Daoy (cell line): ENCODE measurements around the gene CEP78. TPM values are rescaled to one million over a fixed set of nuclear protein-coding genes. Genes with fewer than 3 reads are reported as not detected.

Experiments used
- DNase-seq: peaks from one replicate; pipeline ENCODE4 v3.0.0-alpha.2; 2015; ENCODE audit warnings: low read depth
- total RNA-seq: library from RNA; depleted of rRNA; stranded (reverse); fragments of >200 nt; shearing (Covaris generic); gene quantifications from 2 replicates; pipeline ENCODE4 v1.2.3, GENCODE V29; 2014

CEP78 gene
- total RNA-seq, 1 experiment from 2014 or later, result 47.8 TPM

DNA sequence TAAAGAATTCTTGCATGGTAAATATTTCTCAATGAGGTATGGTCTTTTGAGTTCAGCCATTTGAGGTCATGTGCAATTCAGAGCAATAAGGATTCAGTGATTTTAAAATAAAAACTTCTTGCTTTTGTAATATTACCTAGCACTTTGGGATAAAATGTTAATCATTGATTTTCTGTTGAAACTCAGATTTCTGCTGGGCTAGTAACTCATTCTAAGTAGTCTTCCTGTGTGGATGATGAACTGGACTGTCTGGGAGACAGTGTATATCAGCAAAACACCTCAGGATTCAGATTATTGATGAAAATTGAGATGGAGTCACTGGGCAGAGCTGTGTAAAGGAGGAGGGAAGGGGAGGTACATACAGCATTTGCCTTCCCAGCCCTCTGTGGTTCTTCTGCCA, 50.2 kb downstream of the CEP78 start:
- DNase-seq, result no peak

DNA sequence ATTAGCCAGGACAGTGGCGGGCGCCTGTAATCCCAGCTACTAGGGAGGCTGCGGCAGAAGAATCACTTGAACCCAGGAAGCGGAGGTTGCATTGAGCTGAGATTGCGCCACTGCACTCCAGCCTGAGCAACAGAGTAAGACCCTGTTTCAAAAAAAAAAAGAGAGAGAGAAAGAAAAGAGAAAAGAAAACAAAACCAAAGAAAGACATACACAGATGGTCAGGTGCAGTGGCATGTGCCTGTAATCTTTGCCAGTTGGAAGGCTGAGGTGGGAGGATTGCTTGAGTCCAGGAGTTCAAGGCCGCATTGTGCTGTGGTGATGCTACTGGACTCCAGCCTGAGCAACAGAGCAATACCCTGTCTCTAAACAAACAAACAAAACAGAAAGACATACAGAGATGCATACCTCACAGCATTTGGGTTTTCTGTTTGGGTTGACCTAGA, 51.1 kb downstream of the CEP78 start:
- DNase-seq, result no peak

DNA sequence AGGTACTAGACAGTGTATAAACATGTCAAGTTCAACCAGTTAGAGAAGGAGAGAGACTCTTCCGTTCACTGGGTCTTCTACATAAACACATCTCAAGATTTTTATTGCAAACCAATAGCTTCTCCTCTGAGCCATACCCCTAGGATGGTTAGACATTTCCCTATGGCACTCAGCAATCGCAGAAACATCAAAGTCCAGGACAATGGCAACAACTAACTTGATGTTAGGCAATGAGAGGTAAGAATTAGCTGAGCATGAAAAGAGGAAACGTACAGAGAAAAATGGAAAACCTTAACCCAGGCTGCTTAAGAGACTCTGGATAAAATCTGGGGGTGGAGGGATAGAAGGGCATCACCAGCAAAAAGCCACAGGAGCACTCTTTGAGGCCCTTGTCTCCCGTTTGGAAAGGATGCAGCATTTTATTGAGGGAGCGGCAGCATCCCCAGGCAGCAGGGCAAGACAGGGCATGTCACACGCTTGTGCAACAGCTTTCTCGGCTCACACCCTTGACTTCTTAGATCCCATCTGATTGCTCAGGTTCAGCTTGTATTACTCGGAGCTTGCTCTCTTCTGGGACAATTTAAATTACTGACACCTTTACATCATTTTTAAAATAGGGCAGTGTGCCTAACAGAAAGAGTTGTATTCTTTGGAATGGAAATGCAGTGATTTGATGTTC, 52.5 kb downstream of the CEP78 start:
- DNase-seq, result no peak

DNA sequence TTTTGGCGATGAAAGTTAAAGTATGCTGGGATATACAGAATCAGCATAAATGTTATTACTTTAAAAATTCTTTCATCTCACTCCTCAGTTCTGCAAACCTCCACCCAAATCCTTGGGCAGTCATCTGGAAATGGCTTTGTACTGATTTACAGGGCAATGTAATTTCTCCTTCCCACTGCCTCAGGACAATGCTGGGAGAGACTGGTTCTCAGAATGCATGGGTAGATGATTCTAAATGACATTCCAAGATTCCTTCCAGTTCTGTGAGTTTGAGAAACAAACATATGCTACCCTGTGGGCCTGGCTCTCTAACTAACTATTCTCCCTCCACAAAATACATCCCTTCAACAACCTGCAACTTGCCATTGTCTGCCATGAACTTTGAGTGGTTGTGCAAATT, 53.6 kb downstream of the CEP78 start:
- DNase-seq, result no peak

DNA sequence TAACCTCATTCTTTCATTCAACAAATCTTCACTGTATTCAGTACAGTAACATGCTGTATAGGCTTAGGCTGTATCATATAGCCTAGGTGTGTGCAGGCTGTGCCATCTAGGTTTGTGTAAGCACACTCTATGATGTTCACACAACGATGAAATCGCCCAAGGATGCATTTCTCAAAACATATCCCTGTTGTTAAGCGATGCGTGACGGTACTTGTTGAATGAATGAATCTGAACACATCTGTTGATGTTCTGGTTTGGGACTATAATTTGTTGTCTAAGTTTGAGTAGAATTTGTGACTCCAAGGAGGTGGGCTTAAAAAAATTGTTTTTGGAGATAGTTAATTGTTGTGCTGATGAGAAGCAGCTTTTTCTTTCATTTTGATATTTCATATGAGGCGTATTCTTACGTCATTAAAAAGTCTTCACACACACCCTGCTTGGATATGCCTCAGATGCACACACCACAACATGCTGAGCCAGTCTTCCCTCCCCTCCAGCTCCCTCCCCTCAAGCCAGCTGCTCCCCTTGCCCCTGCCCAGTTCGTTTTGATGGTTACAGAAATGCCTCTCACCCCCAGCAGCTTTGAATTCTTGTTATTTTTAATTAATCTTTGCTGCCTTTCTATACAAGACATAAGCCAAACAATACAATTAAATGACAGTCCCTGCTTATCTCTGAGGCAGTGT, 55.5 kb downstream of the CEP78 start:
- no peak for DNase-seq

DNA sequence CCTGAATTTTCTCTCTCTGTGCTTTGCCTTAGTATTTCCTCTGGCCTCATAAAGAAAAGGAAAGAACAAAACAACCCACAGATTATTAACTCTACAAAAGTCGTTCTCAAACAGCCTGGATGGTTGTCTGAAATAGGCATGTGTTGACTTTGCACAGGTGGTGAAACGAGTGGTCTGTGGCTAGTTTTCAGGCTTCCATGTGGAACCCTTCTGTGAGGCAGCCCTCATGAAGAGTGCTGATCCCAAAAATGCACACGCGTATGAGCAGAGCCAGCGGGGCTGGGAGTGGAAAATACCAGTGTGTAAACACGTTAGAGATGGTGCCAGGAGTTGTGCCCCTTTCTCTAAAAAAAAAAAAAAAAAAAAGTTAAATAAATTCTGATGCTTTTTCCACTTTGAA, 56.2 kb downstream of the CEP78 start:
- no peak for DNase-seq

DNA sequence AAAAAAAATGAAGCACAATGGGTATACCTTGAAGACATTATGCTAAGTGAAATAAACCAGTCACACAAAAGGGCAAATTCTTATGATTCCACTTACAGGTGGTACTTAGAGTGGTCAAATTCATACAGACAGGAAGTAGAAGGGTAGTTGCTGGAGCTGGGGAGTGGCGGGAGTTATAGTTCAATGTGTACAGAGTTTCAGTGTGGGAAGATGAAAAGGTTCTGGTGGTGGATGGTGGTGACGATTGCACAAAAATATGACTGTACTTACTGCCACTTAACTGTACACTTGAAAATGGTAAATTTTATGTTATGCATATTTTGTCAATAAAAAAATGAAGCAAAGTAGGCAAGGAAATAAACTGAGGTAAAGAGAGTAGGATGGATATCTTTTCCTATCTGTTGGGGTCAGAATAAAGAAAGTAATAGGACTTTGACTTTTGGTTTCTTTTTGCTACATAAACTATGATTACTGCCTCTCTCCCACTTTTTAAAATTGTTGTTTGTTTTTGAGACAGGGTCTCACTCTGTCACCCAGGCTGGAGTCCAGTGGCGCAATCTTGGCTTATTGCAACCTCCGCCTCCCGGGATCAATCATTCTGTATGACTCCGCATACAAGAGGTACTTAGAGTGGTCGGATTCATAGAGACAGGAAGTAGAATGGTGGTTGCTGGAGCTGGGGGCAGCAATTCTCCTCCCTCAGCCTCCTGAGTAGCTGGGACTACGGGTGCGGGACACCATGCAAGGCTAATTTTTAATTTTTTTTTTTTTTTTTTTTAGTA, 57.0 kb downstream of the CEP78 start:
- no peak for DNase-seq

DNA sequence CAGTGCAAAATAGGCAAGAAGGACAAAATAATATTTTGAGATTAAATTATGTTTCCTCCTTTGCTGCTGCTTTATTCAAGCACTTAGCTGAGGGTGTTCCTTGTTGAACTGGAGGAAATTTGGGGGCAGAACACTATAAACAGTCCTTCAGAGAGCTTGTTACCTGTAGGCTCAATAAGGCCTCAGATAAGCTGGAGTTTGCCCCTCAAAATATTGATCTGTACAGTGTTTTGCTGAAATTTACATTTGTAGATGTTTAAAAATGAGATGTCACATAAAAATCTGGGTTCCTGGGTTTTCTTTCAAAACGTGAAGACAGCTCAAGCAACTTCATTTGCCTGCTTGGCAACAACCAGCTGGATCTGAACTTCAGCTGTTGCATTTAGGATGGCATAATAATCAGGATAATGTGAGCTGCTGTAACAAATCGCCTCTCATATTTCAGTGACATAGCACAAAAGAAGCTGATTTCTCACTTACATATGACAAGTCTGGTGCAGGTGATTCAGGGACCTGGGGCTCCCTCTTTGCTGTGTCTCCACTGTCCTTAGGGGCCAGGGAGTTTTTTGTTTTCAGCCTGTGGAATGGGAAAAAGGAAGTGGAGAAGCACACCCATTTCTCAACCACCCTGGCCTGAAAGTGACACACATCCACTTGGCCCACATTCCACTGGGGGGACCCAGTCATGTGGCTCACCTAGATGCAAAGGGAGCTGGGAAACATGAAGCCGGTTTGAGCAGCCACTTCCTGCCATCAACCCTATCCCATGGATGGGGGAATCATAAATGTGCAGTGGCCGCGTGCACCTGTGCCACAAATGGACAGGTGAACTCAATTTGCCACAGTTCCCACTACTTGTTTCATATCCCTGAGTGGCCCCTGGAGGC, 58.7 kb downstream of the CEP78 start:
- DNase-seq, result no peak

DNA sequence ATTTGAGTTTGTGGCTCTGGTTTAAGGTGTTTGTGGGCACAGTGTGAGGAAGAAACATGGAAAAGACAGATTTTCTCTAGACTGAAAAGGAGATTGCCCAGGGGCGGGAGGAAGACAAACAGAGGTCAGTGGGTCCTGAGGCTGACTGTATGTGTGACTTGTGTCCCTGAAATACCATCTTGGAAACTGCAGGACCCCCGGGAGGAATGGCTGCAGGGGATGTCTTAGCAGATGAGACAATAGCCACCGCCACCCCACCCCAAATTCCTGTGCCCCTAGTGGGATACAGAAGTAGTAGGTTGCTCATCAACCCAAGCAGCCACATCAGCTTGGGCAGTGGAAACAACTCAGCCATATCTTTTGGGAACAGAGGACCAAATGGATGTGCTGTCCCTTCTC, 59.3 kb downstream of the CEP78 start:
- no peak for DNase-seq

DNA sequence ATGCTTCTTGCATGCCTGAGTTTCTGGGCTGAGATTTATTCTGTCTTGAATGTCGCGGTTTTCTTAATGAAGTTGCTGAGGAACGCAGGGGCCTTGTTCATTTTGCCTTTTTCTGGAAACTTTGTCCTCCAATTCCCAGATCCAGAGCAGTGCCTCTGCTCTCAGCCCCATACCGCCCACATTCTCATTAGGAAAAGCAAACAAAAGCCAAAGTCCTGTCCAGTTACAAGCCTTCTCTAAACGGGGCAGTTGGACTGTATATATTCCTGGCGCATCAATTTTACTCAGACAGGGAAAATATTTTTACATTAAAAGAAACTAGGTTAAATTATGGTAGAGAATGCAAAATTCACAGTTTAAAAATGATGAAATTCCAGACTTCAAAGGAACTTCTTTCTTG, 59.9 kb downstream of the CEP78 start:
- DNase-seq, result no peak

DNA sequence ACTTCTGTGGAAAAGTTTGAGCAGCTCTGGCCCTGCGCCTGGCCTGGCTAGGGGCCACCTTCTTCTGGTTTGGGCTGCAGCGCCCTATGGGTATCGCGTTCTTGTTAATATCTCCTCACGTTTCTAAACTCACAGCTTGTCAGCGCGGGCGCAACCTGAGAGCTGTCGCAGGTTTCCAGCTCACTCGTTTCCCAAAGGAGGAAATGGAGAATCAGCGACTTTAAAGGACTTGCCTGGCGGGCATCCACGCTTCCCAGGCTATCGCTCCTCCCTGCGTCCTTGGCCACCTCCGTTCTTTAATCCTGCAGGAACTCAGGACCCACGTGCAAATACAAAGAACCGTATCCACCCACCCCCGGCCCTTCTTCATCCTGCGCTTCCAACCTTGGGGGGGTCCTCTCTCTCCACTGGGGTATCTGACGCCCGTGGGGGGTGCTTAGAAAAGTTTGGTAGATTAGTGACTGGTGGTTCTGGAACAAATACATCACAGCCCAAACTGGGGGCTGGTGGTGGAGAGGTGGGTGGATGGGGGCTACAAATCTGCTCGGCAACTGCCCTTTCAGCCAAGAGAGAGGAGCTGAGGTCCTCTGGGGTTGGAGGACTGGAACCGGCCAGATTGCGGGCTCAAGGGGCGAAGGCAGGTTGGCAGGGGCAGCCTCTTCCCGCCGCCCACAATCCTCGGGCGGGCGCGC, 60.5 kb downstream of the CEP78 start:
- DNase-seq, result peak; percentile 62

DNA sequence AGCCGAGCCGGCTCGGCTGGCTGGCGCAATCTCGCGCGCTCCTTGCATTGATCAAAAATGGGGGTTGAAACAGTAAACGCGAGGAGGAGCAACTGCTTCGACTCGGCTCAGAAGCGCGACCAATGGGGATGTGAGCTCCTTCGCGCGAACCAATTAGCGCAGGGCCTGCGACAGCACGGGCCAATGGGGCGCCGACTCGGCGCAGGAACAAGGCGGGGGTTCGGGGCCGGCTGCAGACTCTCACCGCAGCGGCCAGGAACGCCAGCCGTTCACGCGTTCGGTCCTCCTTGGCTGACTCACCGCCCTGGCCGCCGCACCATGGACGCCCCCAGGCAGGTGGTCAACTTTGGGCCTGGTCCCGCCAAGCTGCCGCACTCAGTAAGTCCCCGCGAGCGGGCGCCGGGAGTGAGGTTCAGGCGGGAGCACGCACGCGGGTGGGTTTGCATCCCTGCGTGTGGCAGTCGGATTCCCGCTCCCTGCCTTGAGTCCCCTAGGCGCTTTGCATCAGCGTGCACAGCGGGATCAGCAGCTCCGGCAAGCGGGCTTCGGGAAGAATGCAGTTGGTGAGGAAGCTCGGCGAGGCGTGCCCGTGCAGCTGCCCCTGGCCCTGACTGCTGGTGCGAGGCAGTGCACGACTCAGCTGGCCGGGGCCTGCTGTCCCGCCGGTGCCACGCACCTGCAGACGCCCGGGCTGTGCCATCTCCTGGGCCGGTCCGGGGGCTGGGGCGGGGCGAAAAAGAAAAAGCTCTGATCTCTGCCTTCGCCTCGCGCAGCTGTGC, 61.2 kb downstream of the CEP78 start, which contains the start of gene PSAT1:
Gene PSAT1, plus strand, starts transcription at position 233 of the 779 bp plus-strand sequence. Its CDS starts 86 bp downstream, at position 319.
- DNase-seq, result peak; percentile 99

DNA sequence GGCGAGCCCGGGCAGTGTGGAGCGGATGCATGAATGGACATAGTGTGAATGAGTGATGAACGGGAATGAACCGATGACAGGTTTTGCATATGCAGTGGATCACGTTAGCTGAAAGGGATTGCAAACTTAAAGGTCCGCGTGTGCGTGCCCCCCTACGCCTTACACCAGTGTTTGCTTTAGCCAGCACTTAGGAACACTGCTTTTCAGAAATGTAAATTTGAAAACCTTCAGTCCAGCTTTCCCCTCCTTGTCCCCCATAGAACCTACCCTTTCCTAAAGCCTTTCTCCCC, 61.7 kb downstream of the CEP78 start:
- DNase-seq, result no peak

DNA sequence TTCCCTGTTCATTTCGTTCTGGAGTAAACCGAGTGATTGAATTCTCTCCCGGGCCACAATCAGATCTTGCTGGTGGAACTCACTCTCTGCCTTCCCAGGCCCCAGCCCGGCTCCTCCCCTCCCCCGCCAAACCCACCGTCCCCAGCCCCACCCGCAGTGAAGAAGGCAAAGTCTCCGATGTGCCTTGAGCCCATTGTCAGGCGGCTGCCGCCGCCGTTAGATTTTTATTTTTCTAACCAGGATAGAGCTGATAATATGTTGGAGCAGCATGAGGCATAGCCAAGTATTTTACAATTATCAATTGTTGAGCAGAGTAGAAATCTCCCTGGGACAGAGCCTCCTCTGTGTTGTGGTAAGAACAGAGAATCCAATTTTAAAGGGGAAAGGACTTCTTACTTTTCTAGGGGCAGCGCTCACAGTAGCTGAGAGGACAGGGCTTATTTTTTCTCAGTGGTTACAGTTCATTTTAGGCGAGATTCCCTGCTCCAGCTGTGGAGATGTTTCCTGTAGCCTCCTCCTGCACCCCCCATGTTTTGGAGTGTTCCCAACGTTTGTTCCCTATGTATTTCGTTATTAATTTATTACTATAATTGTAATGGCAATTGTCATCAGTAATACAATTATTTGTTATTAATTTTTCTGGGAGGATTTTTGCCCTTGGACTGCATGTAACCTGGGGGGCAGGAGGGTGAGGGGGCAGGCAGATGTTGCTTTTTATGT, 62.3 kb downstream of the CEP78 start:
- DNase-seq, result peak; percentile 20

DNA sequence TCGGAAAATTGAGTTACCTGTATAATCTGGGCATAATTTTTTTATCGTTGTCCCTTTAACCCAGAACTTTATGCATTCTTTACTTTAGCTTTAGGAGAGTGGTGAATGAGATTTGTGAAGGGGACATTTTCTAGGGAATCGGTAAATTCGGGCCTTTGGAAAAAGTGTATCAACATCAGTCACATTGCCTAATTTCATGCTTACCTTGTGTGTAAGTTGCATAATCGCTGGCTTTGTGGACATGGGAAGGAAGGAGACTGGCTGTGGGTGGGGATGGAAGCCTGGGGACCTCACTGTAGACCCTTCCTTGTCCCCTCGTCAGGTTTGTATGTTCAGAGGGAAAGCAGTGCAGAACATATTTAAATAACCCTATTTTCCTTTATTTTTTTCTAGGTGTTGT, 64.3 kb downstream of the CEP78 start:
- DNase-seq, result no peak

DNA sequence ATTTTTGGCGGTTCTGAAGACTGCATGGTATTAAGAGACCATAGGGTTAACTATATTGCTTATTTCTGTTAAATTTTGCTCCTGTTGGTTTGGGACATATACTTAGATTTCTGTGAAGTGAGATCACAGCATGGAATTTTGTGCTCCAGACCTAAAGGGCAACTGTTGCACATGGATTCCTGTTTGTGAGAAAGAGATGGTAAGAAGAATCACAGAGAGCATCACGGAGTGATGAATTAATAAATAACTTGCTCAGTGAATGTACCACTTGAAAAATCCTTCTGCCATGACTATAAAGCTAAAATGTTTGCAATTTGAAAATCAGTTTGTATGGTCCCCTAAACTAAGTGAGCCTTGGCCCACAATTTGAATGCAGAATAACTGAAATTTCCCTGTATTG, 65.6 kb downstream of the CEP78 start:
- DNase-seq, result no peak

DNA sequence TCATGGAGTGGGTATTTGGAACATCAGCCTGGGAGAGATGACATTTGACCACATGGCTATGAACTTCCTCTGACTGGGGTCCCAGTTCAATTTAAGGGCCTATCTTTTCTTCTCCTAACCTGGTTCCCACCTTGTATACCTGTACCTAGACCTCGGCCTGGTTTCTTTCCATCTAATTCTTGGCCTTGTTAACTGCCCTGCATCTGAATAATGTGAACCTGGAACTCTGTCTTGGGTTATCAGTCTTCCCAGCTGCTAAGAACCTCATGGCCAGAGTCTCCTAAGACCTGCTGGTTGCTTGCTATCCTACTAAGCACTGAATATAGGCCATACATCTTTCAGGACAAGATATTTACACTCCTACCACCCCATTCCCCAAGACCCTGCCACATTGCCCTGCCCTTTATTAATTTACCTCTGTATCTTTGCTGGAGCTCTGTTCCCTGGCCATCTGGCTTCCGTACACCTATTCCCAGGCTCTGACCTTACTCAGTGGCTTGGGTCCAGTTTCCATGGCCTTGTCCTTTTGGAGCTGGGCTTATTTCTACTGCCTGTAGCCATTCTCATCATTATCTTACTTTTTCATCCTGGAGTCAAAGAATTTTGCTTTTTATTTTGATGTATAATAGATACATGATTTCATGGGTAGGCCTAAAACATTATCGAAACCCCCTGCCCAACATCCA, 67.6 kb downstream of the CEP78 start:
- DNase-seq, result no peak

DNA sequence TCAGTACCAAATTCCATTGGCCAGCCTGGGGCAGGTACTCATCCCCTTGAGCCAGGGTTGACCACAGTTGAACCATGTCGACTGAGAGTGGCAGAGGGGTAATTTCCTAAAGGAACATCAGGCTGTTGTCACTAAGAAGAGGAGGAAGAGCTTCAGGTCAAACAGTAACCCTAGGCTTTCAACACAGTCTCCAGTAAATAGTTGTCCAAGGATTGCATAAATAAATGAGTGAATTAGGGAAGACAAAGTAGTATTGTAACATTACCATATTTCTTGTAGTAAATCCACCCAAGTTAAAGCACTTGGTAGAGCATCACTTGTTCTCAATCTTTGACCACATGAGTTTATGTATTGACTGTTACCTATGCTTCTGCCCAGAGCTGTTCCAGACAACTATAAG, 68.5 kb downstream of the CEP78 start:
- no peak for DNase-seq
